ENCODE data around the gene S100PBP.
"Not testable (repeated sequence)": the region's sequence is repeated elsewhere in the genome, so short reads cannot be mapped to it uniquely, and the experiment has no call there.

The S100PBP gene

DNA sequence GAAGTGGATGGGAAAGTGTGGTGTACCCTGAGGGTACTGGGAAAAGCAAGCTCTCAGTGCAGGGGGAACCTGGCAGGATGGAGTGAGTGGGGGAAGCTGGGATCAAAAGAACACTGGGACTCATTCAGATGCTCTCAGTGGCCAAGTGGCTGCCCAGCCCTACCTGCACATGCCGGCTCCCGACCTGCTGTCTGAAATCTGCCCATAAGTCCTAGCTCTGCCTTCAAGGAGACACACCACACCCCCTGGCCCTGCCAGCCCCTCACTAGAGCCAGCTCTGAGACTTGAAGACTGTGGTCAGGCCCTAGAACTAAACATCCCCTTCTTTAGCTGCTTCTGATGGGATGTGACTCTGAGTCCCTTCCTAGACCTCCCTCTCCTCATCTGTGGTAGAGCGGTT is 81.5 kb downstream of the S100PBP start:
- no peak overlapping the region for H3K27ac ChIP-seq (ENCODE audit: low read depth, low read length)
- H3K27me3 ChIP-seq (ENCODE audit: control insufficient read depth, insufficient read depth, low read length), result peaks cover 59% of the 10 kb centered on the region
- H3K36me3 ChIP-seq (ENCODE audit: control insufficient read depth, insufficient read depth, low read length), result no peaks in the 10 kb centered on the region
- H3K4me3 ChIP-seq (ENCODE audit: low read depth, low read length), result no peak overlapping the region
- no peaks in the 10 kb centered on the region for H3K9me3 ChIP-seq (ENCODE audit: control insufficient read depth, insufficient read depth, low read depth, low read length)
- no peak overlapping the region for H3K9ac ChIP-seq (ENCODE audit: low read length)
- peaks cover 12% of the 10 kb centered on the region; the same call in 1 of the 2 replicates for H3K4me1 ChIP-seq (ENCODE audit: control insufficient read depth, insufficient read depth, low read length)

DNA sequence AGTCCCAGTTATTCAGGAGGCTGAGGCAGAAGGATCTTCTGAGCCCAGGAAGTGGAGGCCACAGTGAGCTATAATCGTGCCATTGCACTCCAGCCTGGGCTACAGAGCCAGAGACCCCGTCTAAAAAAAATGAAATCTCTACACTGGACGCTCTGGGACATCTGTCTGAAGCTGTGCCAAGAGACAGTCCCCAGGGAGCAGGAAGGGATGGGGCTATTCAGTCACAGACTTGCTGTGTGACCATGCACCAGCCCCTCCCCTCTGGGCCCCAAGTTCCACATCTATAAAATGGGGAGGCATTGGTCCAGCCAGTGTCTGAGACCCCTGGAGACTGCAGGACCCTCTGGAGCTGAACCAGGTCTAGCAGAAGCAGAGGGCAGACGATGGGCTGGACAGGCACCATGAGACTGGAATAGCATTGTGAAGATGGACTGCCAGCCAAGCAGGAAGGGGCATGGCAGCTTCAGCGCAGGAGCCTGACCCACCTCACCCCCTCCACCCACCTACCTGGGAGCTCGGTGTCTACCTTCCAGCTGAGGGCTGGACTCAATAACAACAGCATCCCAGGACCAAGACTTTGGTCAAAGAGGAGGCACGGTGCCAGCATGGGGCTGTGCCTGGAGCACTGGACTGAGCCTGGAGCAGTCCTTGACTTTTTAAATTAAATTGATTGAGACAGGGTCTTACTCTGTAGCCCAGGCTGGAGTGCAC is 82.3 kb downstream of the S100PBP start:
- Histone ChIP-seq H3K27ac (ENCODE audit: low read depth, low read length) (no peak overlapping the region), H3K4me1 (ENCODE audit: control insufficient read depth, insufficient read depth, low read length) (peaks cover 7% of the 10 kb centered on the region; the same call in 1 of the 2 replicates), H3K27me3 (ENCODE audit: control insufficient read depth, insufficient read depth, low read length) (peaks cover 63% of the 10 kb centered on the region), H3K9me3 (ENCODE audit: control insufficient read depth, insufficient read depth, low read depth, low read length) (no peaks in the 10 kb centered on the region), H3K9ac (ENCODE audit: low read length) (no peak overlapping the region), H3K36me3 (ENCODE audit: control insufficient read depth, insufficient read depth, low read length) (no peaks in the 10 kb centered on the region), H3K4me3 (ENCODE audit: low read depth, low read length) (no peak overlapping the region)

DNA sequence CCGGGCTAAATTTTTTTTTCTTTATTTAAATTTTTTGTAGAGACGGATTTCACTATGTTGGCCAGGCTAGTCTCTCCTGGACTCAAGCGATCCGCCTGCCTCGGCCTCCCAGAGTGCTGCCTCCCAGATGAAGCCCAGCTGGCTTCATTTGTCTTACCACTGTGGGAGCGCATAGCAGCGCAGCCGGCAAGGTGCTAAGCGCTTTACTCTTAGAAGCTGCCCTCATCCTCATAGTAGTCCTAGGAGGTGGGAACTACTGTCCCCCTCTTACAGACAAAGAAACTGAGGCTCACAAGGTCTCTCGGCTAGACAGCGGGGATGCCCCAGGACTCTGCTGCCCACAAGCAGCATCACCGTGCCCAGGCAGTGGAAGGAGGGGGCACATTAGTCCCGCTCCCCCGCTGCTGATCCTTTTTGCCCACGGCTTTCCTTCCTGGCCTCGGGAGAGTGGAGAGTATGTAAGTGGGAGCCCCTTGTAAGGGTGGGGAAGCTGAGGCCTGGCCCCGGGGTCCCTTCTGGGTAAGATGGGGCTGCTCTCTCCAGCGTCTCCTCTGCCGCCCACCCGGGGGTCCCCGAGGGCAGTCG is 83.0 kb downstream of the S100PBP start:
- H3K4me3 ChIP-seq (ENCODE audit: low read depth, low read length), result peak overlapping the region; percentile 52
- no peak overlapping the region for H3K9ac ChIP-seq (ENCODE audit: low read length)
- no peak overlapping the region for H3K27ac ChIP-seq (ENCODE audit: low read depth, low read length)
- no peaks in the 10 kb centered on the region for H3K36me3 ChIP-seq (ENCODE audit: control insufficient read depth, insufficient read depth, low read length)
- no peaks in the 10 kb centered on the region for H3K9me3 ChIP-seq (ENCODE audit: control insufficient read depth, insufficient read depth, low read depth, low read length)
- peaks cover 5% of the 10 kb centered on the region; the same call in 1 of the 2 replicates for H3K4me1 ChIP-seq (ENCODE audit: control insufficient read depth, insufficient read depth, low read length)
- H3K27me3 ChIP-seq (ENCODE audit: control insufficient read depth, insufficient read depth, low read length), result peaks cover 63% of the 10 kb centered on the region

DNA sequence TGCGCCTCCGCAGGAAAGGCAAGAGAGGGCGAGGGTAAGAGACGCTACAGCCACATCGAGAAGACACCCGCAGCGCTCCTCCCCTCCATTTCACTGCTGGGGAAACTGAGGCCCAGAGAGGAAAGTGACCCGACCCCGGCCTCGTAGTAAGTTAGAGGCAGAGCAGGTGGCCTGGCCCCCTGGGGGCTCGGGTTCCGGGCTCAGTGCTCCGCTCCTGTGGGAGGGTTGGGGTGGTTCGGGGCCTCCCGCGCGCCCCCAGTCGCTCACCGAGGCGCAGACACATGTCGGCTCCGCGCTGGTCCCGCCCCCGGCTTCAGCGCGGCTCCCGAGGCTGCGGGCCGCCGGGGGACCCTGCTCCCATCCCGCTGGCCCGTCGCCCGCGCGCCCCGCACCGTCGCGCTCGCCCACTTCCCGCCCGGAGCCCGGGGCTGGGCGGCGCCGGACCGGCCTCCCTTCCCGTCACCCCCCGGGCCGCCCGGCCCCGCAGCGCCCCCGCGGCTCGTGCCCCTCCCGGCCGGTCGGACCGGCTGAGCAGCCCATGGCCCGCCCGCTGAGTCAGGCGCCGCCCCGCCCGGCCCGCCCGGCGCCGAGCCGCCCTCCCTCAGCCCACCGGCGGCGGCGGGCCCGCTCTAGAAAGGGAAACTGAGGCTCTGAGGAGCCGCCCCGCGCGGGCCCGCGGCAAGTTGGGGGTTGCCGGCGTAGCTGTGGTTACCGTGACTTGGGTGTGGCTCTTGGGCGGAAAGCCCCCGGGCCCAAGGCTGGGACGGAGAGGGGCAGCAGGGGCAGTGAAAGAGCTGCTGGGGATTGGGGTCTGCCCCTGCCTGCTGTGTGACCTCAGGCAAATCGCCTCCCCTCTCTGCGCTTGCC is 83.7 kb downstream of the S100PBP start, which contains the start of gene TMEM54:
Gene TMEM54, minus strand, starts transcription at position 434 of the 867 bp plus-strand sequence. Its CDS starts 151 bp downstream, at position 283.
- H3K9ac ChIP-seq (ENCODE audit: low read length), result peak within 1 kb of the TSS; percentile 35
- H3K4me3 ChIP-seq (ENCODE audit: low read depth, low read length), result peak within 1 kb of the TSS; percentile 71
- no peak within 1 kb of the TSS for H3K27ac ChIP-seq (ENCODE audit: low read depth, low read length)
- no peaks in the 10 kb centered on the region for H3K9me3 ChIP-seq (ENCODE audit: control insufficient read depth, insufficient read depth, low read depth, low read length)
- peaks cover 63% of the 10 kb centered on the region for H3K27me3 ChIP-seq (ENCODE audit: control insufficient read depth, insufficient read depth, low read length)
- no peaks in the 10 kb centered on the region for H3K36me3 ChIP-seq (ENCODE audit: control insufficient read depth, insufficient read depth, low read length)
- peaks cover 5% of the 10 kb centered on the region; the same call in 1 of the 2 replicates for H3K4me1 ChIP-seq (ENCODE audit: control insufficient read depth, insufficient read depth, low read length)

DNA sequence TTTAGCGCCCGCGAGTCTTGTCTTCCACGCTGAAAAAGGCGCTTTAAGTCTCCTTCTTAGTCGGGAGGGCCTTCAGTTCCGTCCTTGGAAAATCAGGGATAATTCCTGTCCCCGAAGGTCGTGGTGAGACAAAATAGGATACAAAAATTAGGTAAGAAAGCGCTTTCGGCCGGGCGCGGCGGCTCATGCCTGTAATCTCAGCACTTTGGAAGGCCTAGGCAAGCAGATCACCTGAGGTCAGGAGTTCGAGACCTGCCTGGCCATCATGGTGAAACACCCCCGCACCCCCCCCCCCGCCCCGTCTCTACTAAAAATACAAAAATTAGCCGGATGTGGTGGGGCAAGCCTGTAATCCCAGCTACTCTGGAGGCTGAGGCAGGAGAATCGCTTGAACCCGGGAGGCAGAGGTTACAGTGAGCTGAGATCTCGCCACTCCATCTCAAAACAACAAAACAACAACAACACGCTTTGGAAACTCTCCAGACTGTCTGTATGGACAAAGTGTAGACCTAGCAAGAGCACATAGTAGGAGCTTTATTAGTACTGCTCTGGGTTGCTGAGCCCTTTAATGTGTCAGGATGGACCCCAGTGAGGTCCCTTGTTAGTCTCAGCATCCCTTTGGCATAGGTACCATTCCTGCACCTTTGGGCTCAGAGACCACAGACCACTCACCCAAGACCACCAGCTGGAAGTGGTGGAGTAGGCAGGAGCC is 84.5 kb downstream of the S100PBP start:
- Histone ChIP-seq H3K9ac (ENCODE audit: low read length) (peak overlapping the region; percentile 35), H3K9me3 (ENCODE audit: control insufficient read depth, insufficient read depth, low read depth, low read length) (no peaks in the 10 kb centered on the region), H3K27me3 (ENCODE audit: control insufficient read depth, insufficient read depth, low read length) (peaks cover 63% of the 10 kb centered on the region), H3K27ac (ENCODE audit: low read depth, low read length) (no peak overlapping the region), H3K36me3 (ENCODE audit: control insufficient read depth, insufficient read depth, low read length) (no peaks in the 10 kb centered on the region), H3K4me1 (ENCODE audit: control insufficient read depth, insufficient read depth, low read length) (peaks cover 5% of the 10 kb centered on the region; the same call in 1 of the 2 replicates), H3K4me3 (ENCODE audit: low read depth, low read length) (peak overlapping the region; percentile 71)

DNA sequence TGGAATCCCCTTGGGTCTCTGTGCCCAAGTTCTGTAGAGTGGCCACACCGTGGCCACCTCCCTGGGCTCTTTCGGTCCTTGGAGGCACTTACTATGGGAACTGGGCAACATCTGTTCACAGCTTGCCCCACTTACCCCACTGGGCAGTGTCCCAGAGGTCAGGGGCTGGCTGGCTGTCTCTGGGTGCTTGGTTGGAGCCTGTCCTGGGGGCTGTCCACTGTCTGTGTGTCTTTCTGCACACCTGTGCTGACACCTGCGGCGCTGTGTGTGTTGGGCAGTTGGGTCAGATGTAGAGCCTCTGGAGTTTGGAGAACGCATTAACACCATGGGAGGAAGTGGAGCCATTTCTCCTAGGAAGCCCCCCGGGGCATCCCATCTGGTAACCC is 85.1 kb downstream of the S100PBP start:
- H3K4me3 ChIP-seq (ENCODE audit: low read depth, low read length), result no peak overlapping the region
- no peaks in the 10 kb centered on the region for H3K9me3 ChIP-seq (ENCODE audit: control insufficient read depth, insufficient read depth, low read depth, low read length)
- H3K27me3 ChIP-seq (ENCODE audit: control insufficient read depth, insufficient read depth, low read length), result peaks cover 57% of the 10 kb centered on the region
- no peak overlapping the region for H3K9ac ChIP-seq (ENCODE audit: low read length)
- peaks cover 5% of the 10 kb centered on the region; the same call in 1 of the 2 replicates for H3K4me1 ChIP-seq (ENCODE audit: control insufficient read depth, insufficient read depth, low read length)
- no peaks in the 10 kb centered on the region for H3K36me3 ChIP-seq (ENCODE audit: control insufficient read depth, insufficient read depth, low read length)
- no peak overlapping the region for H3K27ac ChIP-seq (ENCODE audit: low read depth, low read length)

DNA sequence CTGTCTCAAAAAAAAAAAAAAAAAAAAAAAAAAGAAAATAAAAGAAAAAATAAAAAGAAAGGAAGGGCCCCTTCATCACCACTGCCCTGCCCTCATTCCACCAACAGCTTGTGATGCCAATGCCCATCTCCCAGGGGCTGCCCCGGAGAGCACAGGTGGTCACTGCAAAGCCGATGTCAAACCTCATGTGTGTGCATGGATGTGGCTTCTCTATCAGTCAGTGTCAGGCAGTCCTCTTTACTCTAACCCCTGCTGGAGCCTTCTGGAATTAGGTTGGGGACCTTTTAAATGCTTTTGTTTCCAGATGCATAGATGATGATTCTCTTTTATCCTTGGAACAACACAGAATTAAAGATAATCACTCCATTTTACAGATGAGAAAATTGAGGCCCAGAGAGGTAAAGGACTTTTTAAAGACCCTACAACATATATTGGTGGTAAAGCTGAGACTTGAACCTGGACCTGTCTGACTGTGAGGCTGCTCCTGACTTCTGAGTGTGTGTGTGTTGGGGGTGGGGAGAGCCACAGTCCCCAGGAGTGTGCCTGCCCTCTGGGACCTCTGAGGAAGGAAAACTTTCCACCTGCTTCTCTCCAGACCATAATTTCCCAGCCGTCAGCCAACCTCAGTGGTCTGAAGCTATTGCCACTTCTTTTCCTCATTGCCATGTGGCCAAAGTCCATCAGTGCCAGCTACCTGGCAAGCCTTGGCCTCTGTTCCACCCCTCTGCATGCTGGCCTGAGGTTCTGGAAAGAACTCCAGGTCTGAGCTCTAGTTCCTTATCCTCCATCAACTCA is 86.7 kb downstream of the S100PBP start:
- Histone ChIP-seq H3K4me1 (ENCODE audit: control insufficient read depth, insufficient read depth, low read length) (peaks cover 9% of the 10 kb centered on the region; the same call in 1 of the 2 replicates), H3K27me3 (ENCODE audit: control insufficient read depth, insufficient read depth, low read length) (peaks cover 40% of the 10 kb centered on the region), H3K9ac (ENCODE audit: low read length) (no peak overlapping the region), H3K27ac (ENCODE audit: low read depth, low read length) (no peak overlapping the region), H3K4me3 (ENCODE audit: low read depth, low read length) (no peak overlapping the region), H3K36me3 (ENCODE audit: control insufficient read depth, insufficient read depth, low read length) (no peaks in the 10 kb centered on the region), H3K9me3 (ENCODE audit: control insufficient read depth, insufficient read depth, low read depth, low read length) (no peaks in the 10 kb centered on the region)

DNA sequence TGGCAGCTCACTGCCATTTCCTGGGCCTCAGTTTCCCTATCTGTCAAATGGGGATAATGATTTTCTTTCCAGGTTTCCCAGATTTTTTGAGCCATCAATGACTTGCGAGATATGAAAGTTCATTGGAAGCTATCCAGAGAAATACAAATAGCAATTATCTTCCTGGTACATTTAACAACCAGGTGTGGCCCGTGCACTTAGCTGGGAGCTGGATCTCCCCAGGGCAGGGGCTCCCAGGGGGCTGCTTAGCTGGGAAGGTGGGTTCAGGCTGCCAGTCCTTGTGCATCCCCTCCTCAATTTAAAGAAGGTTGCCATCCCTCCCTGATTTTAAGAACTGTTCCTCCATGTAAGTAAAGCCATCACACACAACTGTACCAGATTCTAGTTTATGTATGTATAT is 87.3 kb downstream of the S100PBP start:
- H3K36me3 ChIP-seq (ENCODE audit: control insufficient read depth, insufficient read depth, low read length), result no peaks in the 10 kb centered on the region
- H3K4me3 ChIP-seq (ENCODE audit: low read depth, low read length), result no peak overlapping the region
- no peaks in the 10 kb centered on the region for H3K9me3 ChIP-seq (ENCODE audit: control insufficient read depth, insufficient read depth, low read depth, low read length)
- no peak overlapping the region for H3K27ac ChIP-seq (ENCODE audit: low read depth, low read length)
- no peak overlapping the region for H3K9ac ChIP-seq (ENCODE audit: low read length)
- peaks cover 34% of the 10 kb centered on the region for H3K27me3 ChIP-seq (ENCODE audit: control insufficient read depth, insufficient read depth, low read length)
- peaks cover 9% of the 10 kb centered on the region; the same call in 1 of the 2 replicates for H3K4me1 ChIP-seq (ENCODE audit: control insufficient read depth, insufficient read depth, low read length)

DNA sequence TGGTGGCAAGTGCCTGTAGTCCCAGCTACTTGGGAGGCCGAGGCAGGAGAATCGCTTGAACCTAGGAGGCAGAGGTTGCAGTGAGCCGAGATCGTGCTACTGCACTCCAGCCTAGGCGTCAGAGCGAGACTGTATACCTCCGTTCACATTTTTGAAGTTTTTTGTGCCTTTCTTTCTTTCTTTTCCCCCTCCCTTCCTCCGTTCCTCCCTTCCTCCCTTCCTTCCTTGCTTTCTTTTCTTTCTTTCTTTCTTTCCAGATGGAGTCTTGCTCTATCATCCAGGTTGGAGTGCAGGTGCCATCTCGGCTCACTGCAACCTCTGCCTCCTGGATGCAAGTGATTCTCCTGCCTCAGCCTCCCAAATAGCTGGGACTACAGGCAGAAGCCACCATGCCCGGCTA is 88.1 kb downstream of the S100PBP start:
- H3K36me3 ChIP-seq (ENCODE audit: control insufficient read depth, insufficient read depth, low read length); H3K4me1 ChIP-seq (ENCODE audit: control insufficient read depth, insufficient read depth, low read length); H3K9me3 ChIP-seq (ENCODE audit: control insufficient read depth, insufficient read depth, low read depth, low read length); H3K9ac ChIP-seq (ENCODE audit: low read length); H3K4me3 ChIP-seq (ENCODE audit: low read depth, low read length); H3K27ac ChIP-seq (ENCODE audit: low read depth, low read length): not testable (repeated sequence)
- peaks cover 26% of the 10 kb centered on the region for H3K27me3 ChIP-seq (ENCODE audit: control insufficient read depth, insufficient read depth, low read length)

DNA sequence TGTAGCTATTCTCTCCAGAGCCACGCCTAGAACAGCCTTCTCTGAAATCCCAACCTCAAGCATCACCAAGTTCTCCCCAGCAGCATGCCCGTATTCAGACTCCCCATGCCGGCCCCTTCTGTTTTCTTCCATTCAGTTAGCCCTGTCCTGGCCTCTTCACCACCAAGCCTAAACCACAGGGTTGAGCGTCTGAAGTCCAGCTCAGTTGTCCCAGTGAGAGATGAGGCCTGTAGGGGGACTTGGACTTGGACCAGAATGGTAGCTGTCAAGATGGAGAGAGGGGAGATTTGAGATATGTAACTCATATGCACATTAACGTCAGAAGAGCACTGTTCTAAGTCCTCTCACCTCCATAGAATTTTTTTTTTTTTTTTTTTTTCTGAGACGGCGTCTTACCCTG is 89.2 kb downstream of the S100PBP start:
- H3K9ac ChIP-seq (ENCODE audit: low read length), result no peak overlapping the region
- no peak overlapping the region for H3K27ac ChIP-seq (ENCODE audit: low read depth, low read length)
- no peak overlapping the region for H3K4me3 ChIP-seq (ENCODE audit: low read depth, low read length)

More for the DNA sequence above, 89.2 kb downstream of the S100PBP start:
- H3K4me1 ChIP-seq (ENCODE audit: control insufficient read depth, insufficient read depth, low read length), result peaks cover 4% of the 10 kb centered on the region; the same call in 1 of the 2 replicates
- peaks cover 17% of the 10 kb centered on the region for H3K27me3 ChIP-seq (ENCODE audit: control insufficient read depth, insufficient read depth, low read length)
- H3K9me3 ChIP-seq (ENCODE audit: control insufficient read depth, insufficient read depth, low read depth, low read length), result no peaks in the 10 kb centered on the region
- H3K36me3 ChIP-seq (ENCODE audit: control insufficient read depth, insufficient read depth, low read length), result no peaks in the 10 kb centered on the region
